GM18858 (cell line): Measurements from ENCODE around the gene TTC33.
"Not testable (repeated sequence)": the region's sequence is repeated elsewhere in the genome, so short reads cannot be mapped to it uniquely, and the experiment has no call there.

Source experiments
- ATAC-seq: cut with Tn5 transposase; IDR thresholded peaks from one replicate; pipeline ENCODE4 v1.9.1; 2021; ENCODE audit not compliant: unreplicated experiment

The TTC33 gene

GRCh38 chr5:40720069-40720468 lies 35.7 kb downstream of the TTC33 start:
- no peak for ATAC-seq

GRCh38 chr5:40717281-40717680 lies 38.5 kb downstream of the TTC33 start:
- ATAC-seq = no peak

GRCh38 chr5:40716590-40716989 lies 39.2 kb downstream of the TTC33 start:
- no peak for ATAC-seq

- no peak for ATAC-seq
These were observed 39.8 kb downstream of the TTC33 start for GRCh38 chr5:40716000-40716399.

- ATAC-seq = no peak
These were observed 41.8 kb downstream of the TTC33 start for GRCh38 chr5:40714001-40714400.

- ATAC-seq = not testable (repeated sequence)
These were observed 45.2 kb downstream of the TTC33 start for GRCh38 chr5:40710575-40710974.

GRCh38 chr5:40705484-40705883 lies 50.3 kb downstream of the TTC33 start:
- ATAC-seq = not testable (repeated sequence)

- ATAC-seq = not testable (repeated sequence)
These were observed 53.7 kb downstream of the TTC33 start for GRCh38 chr5:40702027-40702426.

GRCh38 chr5:40700116-40700782 lies 55.5 kb downstream of the TTC33 start:
- no peak for ATAC-seq

GRCh38 chr5:40694433-40694832 lies 61.3 kb downstream of the TTC33 start:
- ATAC-seq = no peak

GRCh38 chr5:40691894-40692293 lies 63.9 kb downstream of the TTC33 start:
- no peak for ATAC-seq

GRCh38 chr5:40690267-40690666 lies 65.5 kb downstream of the TTC33 start:
- ATAC-seq = no peak

- ATAC-seq = peak; percentile 54
These were observed 66.3 kb downstream of the TTC33 start for GRCh38 chr5:40689438-40689837.

GRCh38 chr5:40688996-40689395 lies 66.8 kb downstream of the TTC33 start:
- ATAC-seq = no peak

- ATAC-seq = peak; percentile 87
These were observed 67.5 kb downstream of the TTC33 start for GRCh38 chr5:40688127-40688761.

GRCh38 chr5:40687321-40687720 lies 68.4 kb downstream of the TTC33 start:
- ATAC-seq = no peak

GRCh38 chr5:40685976-40686486 lies 69.7 kb downstream of the TTC33 start:
- ATAC-seq = no peak

GRCh38 chr5:40685193-40685592 lies 70.6 kb downstream of the TTC33 start:
- no peak for ATAC-seq

GRCh38 chr5:40683305-40683704 lies 72.5 kb downstream of the TTC33 start:
- ATAC-seq = no peak

- ATAC-seq = no peak
These were observed 73.4 kb downstream of the TTC33 start for GRCh38 chr5:40682154-40683017.

- ATAC-seq = no peak
These were observed 74.2 kb downstream of the TTC33 start for GRCh38 chr5:40681363-40682153.
